LNCaP clone FGC (cell line): ENCODE measurements around the gene STK39.

ENCODE experiments used
- DNase-seq: peaks from one replicate; pipeline ENCODE4 v3.0.0-alpha.2; 2011; ENCODE audit warnings: low read depth
- H3K4me3 ChIP-seq: 2 replicates; pipeline ENCODE4 v1.5.1; 2011; ENCODE audit warnings: mild to moderate bottlenecking, low read depth, low read length, control low read depth
- CTCF ChIP-seq: IDR thresholded peaks from 2 replicates; pipeline ENCODE4 v1.5.1; 2012; ENCODE audit warnings: mild to moderate bottlenecking; ENCODE audit not compliant: control insufficient read depth, insufficient read depth; ENCODE audit errors: extremely low read depth

Gene STK39

GRCh38 chr2:167939514-167940345, 307.7 kb downstream of the STK39 start:
- DNase-seq, result no peak
- no peak for TF ChIP-seq CTCF
- no peak overlapping the region for H3K4me3 ChIP-seq

GRCh38 chr2:167937403-167937802, 310.0 kb downstream of the STK39 start:
- no peak for DNase-seq

DNA sequence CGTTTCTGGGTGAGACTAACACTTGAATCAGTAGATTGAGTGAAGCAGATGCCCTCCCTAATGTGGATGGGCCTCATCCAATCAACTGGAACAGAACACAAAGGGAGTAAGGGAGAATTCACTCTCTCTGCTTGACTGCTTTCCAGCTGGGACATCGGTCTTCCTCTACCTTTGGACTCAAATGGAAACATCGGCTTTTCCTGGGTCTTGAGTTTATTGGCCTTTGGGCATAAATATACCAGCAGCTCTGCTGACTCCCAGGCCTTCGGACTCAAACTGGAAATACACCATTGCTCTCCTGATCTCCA, 311.6 kb downstream of the STK39 start:
- no peak for TF ChIP-seq CTCF
- no peak for DNase-seq
- no peak overlapping the region for H3K4me3 ChIP-seq

More at GRCh38 chr2:167937403-167937802, 310.0 kb downstream of the STK39 start:
- H3K4me3 ChIP-seq, result no peak overlapping the region
- TF ChIP-seq CTCF, result no peak

GRCh38 chr2:167933097-167933814, 314.1 kb downstream of the STK39 start:
- TF ChIP-seq CTCF, result no peak
- DNase-seq, result no peak
- H3K4me3 ChIP-seq, result no peak overlapping the region

GRCh38 chr2:167932123-167932693, 315.2 kb downstream of the STK39 start:
- no peak for DNase-seq
- TF ChIP-seq CTCF, result no peak
- no peak overlapping the region for H3K4me3 ChIP-seq

- DNase-seq, result no peak
- H3K4me3 ChIP-seq, result no peak overlapping the region
- TF ChIP-seq CTCF, result no peak
Observed at GRCh38 chr2:167929484-167929883, 317.9 kb downstream of the STK39 start.

DNA sequence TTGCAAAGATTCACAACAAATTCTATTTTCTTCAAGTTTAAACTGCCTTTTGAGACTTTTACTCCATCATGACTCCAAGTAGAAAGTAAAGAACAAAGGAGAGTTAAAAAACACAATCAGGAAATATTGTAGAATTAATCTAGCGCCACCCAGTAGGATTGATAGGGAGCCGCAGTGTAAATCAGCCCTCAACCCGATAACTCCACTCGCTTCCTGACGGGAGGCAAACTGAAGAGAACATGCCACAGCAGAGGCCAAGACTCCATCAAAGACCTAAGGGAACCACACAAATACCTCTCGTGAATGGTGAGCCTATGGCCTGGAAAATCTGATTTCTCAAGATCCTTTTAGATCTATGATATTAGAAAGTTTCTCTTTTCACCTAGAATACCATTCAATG, 319.0 kb downstream of the STK39 start:
- TF ChIP-seq CTCF, result no peak
- H3K4me3 ChIP-seq, result no peak overlapping the region
- DNase-seq, result no peak
